T-helper 17 cell (primary cell): Measurements from ENCODE around the gene TMEM192. TPM values are rescaled to one million over a fixed set of nuclear protein-coding genes. Genes with fewer than 3 reads are reported as not detected.

ENCODE experiments used
- ATAC-seq: fragments of 150-1000 bp; cut with Tn5 transposase; 2 replicates; pipeline ENCODE4 v1.10.0; 2021; ENCODE audit warnings: mild to moderate bottlenecking, moderate library complexity
- DNase-seq, 3 donors: peaks; one replicate each; pipeline versions ENCODE4 v3.0.0 to v3.0.0-alpha.2; 2020 to 2021
- H3K9me3 ChIP-seq: one replicate; pipeline ENCODE4 v1.7.0; 2013; ENCODE audit warnings: low read length, mild to moderate bottlenecking; ENCODE audit not compliant: control insufficient read depth, poor library complexity, severe bottlenecking
- H3K27ac Mint-ChIP-seq: one replicate; pipeline ENCODE4 v1.8.0; 2022; ENCODE audit warnings: mild to moderate bottlenecking, moderate library complexity, mixed read lengths
- H3K27me3 Mint-ChIP-seq: one replicate; pipeline ENCODE4 v1.8.0; 2022; ENCODE audit warnings: mixed read lengths
- H3K36me3 Mint-ChIP-seq: one replicate; pipeline ENCODE4 v1.8.0; 2022; ENCODE audit warnings: low read depth, mixed read lengths
- H3K4me1 Mint-ChIP-seq: one replicate; pipeline ENCODE4 v1.8.0; 2022; ENCODE audit warnings: mild to moderate bottlenecking, mixed read lengths
- H3K4me3 Mint-ChIP-seq: one replicate; pipeline ENCODE4 v1.8.0; 2022; ENCODE audit warnings: mild to moderate bottlenecking, moderate library complexity, mixed read lengths
- total RNA-seq, 4 donors: library from RNA in 2 of 4; stranded (reverse) in 2 of 4; gene quantifications; one replicate each; pipeline ENCODE4 v1.2.3 and lab custom pipeline; 2022 to 2026

Gene TMEM192
- total RNA-seq, result 1 to 10 TPM; 6.7 to 7.0 TPM
- total RNA-seq (lab: John Stamatoyannopoulos, UW), result 15.8 to 25.1 reads per million in 2 donors

- DNase-seq (peak; percentile 88 to 92 (median 88)), ATAC-seq (peak; percentile 97)
- Mint-ChIP-seq H3K4me3 (peak within 1 kb of the TSS; percentile 95), H3K27me3 (peaks cover 11% of the 10 kb centered on the region), H3K27ac (peak within 1 kb of the TSS; percentile 89), H3K4me1 (peaks cover 23% of the 10 kb centered on the region), H3K36me3 (peaks cover 3% of the 10 kb centered on the region)
- no peaks in the 10 kb centered on the region for H3K9me3 ChIP-seq
Measured at GRCh38 chr4:165112368-165113121, at the start of gene TMEM192. Gene TMEM192 (minus strand): TSS chr4:165112860. CDS start chr4:165112773, 87 bp downstream.

- ATAC-seq (no peak), DNase-seq (no peak)
- Mint-ChIP-seq H3K36me3 (peaks cover 4% of the 10 kb centered on the region), H3K27me3 (peaks cover 37% of the 10 kb centered on the region), H3K4me3 (no peak overlapping the region), H3K27ac (no peak overlapping the region), H3K4me1 (no peaks in the 10 kb centered on the region)
- H3K9me3 ChIP-seq, result no peaks in the 10 kb centered on the region
Measured at GRCh38 chr4:165158762-165159161, 46.1 kb upstream of the TMEM192 start.

- no peak for DNase-seq
- no peak overlapping the region for H3K27ac Mint-ChIP-seq
- no peak overlapping the region for H3K4me3 Mint-ChIP-seq
- peaks cover 41% of the 10 kb centered on the region for H3K27me3 Mint-ChIP-seq
- ATAC-seq, result no peak
- no peaks in the 10 kb centered on the region for H3K4me1 Mint-ChIP-seq
- H3K9me3 ChIP-seq, result no peaks in the 10 kb centered on the region
- H3K36me3 Mint-ChIP-seq, result peaks cover 4% of the 10 kb centered on the region
Measured at GRCh38 chr4:165156906-165157305, 44.2 kb upstream of the TMEM192 start.

- H3K4me3 Mint-ChIP-seq, result no peak overlapping the region
- ATAC-seq, result no peak
Measured at GRCh38 chr4:165154482-165154881, 41.8 kb upstream of the TMEM192 start.

GRCh38 chr4:165152527-165152926 is 39.9 kb upstream of the TMEM192 start:
- H3K36me3 Mint-ChIP-seq, result peaks cover 4% of the 10 kb centered on the region
- peaks cover 46% of the 10 kb centered on the region for H3K27me3 Mint-ChIP-seq
- ATAC-seq, result no peak

More at GRCh38 chr4:165154482-165154881, 41.8 kb upstream of the TMEM192 start:
- H3K36me3 Mint-ChIP-seq, result peaks cover 2% of the 10 kb centered on the region
- H3K4me1 Mint-ChIP-seq, result no peaks in the 10 kb centered on the region
- H3K27ac Mint-ChIP-seq, result no peak overlapping the region
- no peaks in the 10 kb centered on the region for H3K9me3 ChIP-seq
- H3K27me3 Mint-ChIP-seq, result peaks cover 43% of the 10 kb centered on the region
- no peak for DNase-seq

GRCh38 chr4:165151734-165152133 is 39.1 kb upstream of the TMEM192 start:
- Mint-ChIP-seq H3K36me3 (peaks cover 4% of the 10 kb centered on the region), H3K27ac (no peak overlapping the region), H3K4me1 (no peaks in the 10 kb centered on the region), H3K4me3 (no peak overlapping the region), H3K27me3 (peaks cover 47% of the 10 kb centered on the region)
- no peaks in the 10 kb centered on the region for H3K9me3 ChIP-seq
- DNase-seq, result no peak
- no peak for ATAC-seq

More at GRCh38 chr4:165152527-165152926, 39.9 kb upstream of the TMEM192 start:
- Mint-ChIP-seq H3K4me3 (no peak overlapping the region), H3K4me1 (no peaks in the 10 kb centered on the region), H3K27ac (no peak overlapping the region)
- no peaks in the 10 kb centered on the region for H3K9me3 ChIP-seq
- DNase-seq, result no peak

GRCh38 chr4:165150545-165150944 is 37.9 kb upstream of the TMEM192 start:
- Mint-ChIP-seq H3K4me3 (no peak overlapping the region), H3K27ac (no peak overlapping the region), H3K27me3 (peaks cover 47% of the 10 kb centered on the region), H3K4me1 (no peaks in the 10 kb centered on the region), H3K36me3 (peaks cover 4% of the 10 kb centered on the region)
- DNase-seq, result no peak
- ATAC-seq, result no peak
- no peaks in the 10 kb centered on the region for H3K9me3 ChIP-seq

GRCh38 chr4:165138843-165139242 is 26.2 kb upstream of the TMEM192 start:
- H3K27me3 Mint-ChIP-seq, result peaks cover 40% of the 10 kb centered on the region
- peaks cover 5% of the 10 kb centered on the region for H3K36me3 Mint-ChIP-seq
- H3K4me3 Mint-ChIP-seq, result no peak overlapping the region
- no peaks in the 10 kb centered on the region for H3K4me1 Mint-ChIP-seq
- ATAC-seq, result no peak
- H3K27ac Mint-ChIP-seq, result no peak overlapping the region
- H3K9me3 ChIP-seq, result no peaks in the 10 kb centered on the region
- no peak for DNase-seq

- DNase-seq, result no peak
- peaks cover 3% of the 10 kb centered on the region for H3K4me1 Mint-ChIP-seq
- peaks cover 7% of the 10 kb centered on the region for H3K36me3 Mint-ChIP-seq
- no peak overlapping the region for H3K4me3 Mint-ChIP-seq
- no peak overlapping the region for H3K27ac Mint-ChIP-seq
- H3K9me3 ChIP-seq, result no peaks in the 10 kb centered on the region
- no peak for ATAC-seq
- H3K27me3 Mint-ChIP-seq, result peaks cover 45% of the 10 kb centered on the region
Measured at GRCh38 chr4:165137205-165137604, 24.5 kb upstream of the TMEM192 start.

- H3K9me3 ChIP-seq, result no peaks in the 10 kb centered on the region
- no peak overlapping the region for H3K27ac Mint-ChIP-seq
- ATAC-seq (no peak), DNase-seq (no peak)
- H3K4me1 Mint-ChIP-seq, result peaks cover 3% of the 10 kb centered on the region
- no peak overlapping the region for H3K4me3 Mint-ChIP-seq
- peaks cover 7% of the 10 kb centered on the region for H3K36me3 Mint-ChIP-seq
- H3K27me3 Mint-ChIP-seq, result peaks cover 45% of the 10 kb centered on the region
Measured at GRCh38 chr4:165136529-165136928, 23.9 kb upstream of the TMEM192 start.

GRCh38 chr4:165133150-165133549 is 20.5 kb upstream of the TMEM192 start:
- Mint-ChIP-seq H3K4me1 (peaks cover 6% of the 10 kb centered on the region), H3K27ac (no peak overlapping the region), H3K27me3 (peaks cover 62% of the 10 kb centered on the region), H3K4me3 (no peak overlapping the region), H3K36me3 (peaks cover 12% of the 10 kb centered on the region)
- DNase-seq (no peak), ATAC-seq (no peak)
- no peaks in the 10 kb centered on the region for H3K9me3 ChIP-seq

GRCh38 chr4:165131247-165131832 is 18.7 kb upstream of the TMEM192 start:
- H3K4me1 Mint-ChIP-seq, result peaks cover 6% of the 10 kb centered on the region
- H3K36me3 Mint-ChIP-seq, result peaks cover 11% of the 10 kb centered on the region
- no peaks in the 10 kb centered on the region for H3K9me3 ChIP-seq
- ATAC-seq (peak; percentile 84), DNase-seq (peak; percentile 43 to 77 (median 56))
- no peak overlapping the region for H3K4me3 Mint-ChIP-seq
- H3K27me3 Mint-ChIP-seq, result peaks cover 64% of the 10 kb centered on the region
- H3K27ac Mint-ChIP-seq, result no peak overlapping the region

- ATAC-seq, result no peak
- no peak for DNase-seq
- no peaks in the 10 kb centered on the region for H3K9me3 ChIP-seq
- no peak overlapping the region for H3K27ac Mint-ChIP-seq
- H3K27me3 Mint-ChIP-seq, result peaks cover 55% of the 10 kb centered on the region
- peaks cover 9% of the 10 kb centered on the region for H3K36me3 Mint-ChIP-seq
- H3K4me1 Mint-ChIP-seq, result peaks cover 6% of the 10 kb centered on the region
- H3K4me3 Mint-ChIP-seq, result no peak overlapping the region
Measured at GRCh38 chr4:165129924-165130323, 17.3 kb upstream of the TMEM192 start.
